ENCODE results near the gene SLC2A14.
"Not testable (repeated sequence)": the region's sequence is repeated elsewhere in the genome, so short reads cannot be mapped to it uniquely, and the experiment has no call there.

Gene SLC2A14

DNA sequence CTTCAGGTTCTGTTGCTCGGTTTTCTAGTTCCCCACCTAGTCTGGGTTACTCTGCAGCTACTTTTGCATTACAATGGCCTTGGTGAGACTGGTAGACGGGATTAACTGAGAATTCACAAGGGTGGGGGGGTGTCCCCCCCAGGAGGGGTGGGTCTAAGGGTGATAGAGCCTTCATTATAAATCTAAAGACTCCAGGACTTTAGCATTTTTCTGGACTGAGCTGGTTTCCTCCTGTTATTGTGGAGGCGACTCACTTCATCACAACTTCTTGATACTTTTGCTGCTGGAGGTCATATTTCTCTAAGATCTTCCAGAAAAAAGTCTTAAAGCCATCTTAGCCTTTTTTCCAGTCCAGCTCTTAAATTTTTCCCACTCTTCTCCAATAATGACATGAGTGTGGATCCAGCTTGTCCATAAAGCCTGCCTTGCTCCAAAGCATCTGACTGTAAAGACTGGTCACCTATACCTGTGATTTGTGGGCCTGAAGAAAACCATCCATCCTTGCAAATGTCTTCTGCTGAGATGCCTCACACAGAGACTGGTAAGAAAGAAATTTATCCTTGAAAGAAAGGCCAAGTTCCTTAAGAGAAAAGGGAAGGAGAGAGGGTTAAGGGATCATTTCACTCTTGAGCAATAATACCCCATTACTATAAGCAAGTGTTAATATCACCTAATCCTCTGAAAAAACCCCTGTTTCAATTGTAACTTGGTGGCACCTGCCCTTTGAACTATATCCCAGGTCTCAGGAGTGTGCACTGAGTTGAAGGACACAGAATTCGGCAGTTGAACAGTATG lies 19.7 kb upstream of the SLC2A14 start:
- Histone ChIP-seq H3K27me3 (ENCODE audit: insufficient read depth, low read length) (no peaks in the 10 kb centered on the region), H3K79me2 (ENCODE audit: insufficient read depth, low read length) (no peaks in the 10 kb centered on the region), H2AFZ (ENCODE audit: low read length) (no peak overlapping the region), H3K4me3 (ENCODE audit: low read depth, low read length, poor library complexity, severe bottlenecking) (no peak overlapping the region), H3K9ac (ENCODE audit: low read length) (no peak overlapping the region), H3K27ac (ENCODE audit: low read depth, low read length, poor library complexity, severe bottlenecking) (no peak overlapping the region), H3K36me3 (ENCODE audit: insufficient read depth, low read length) (no peaks in the 10 kb centered on the region), H3F3A (ENCODE audit: insufficient read depth, low read length) (no peaks in the 10 kb centered on the region), H4K20me1 (ENCODE audit: insufficient read depth, low read length) (no peaks in the 10 kb centered on the region), H3K4me1 (ENCODE audit: insufficient read depth, low read length, severe bottlenecking) (no peaks in the 10 kb centered on the region), H3K9me3 (ENCODE audit: low read length) (no peaks in the 10 kb centered on the region), H3K9me2 (ENCODE audit: low read depth, low read length) (no peaks in the 10 kb centered on the region), H3K4me2 (ENCODE audit: low read length) (no peak overlapping the region)
- TF ChIP-seq, protein P1, sequence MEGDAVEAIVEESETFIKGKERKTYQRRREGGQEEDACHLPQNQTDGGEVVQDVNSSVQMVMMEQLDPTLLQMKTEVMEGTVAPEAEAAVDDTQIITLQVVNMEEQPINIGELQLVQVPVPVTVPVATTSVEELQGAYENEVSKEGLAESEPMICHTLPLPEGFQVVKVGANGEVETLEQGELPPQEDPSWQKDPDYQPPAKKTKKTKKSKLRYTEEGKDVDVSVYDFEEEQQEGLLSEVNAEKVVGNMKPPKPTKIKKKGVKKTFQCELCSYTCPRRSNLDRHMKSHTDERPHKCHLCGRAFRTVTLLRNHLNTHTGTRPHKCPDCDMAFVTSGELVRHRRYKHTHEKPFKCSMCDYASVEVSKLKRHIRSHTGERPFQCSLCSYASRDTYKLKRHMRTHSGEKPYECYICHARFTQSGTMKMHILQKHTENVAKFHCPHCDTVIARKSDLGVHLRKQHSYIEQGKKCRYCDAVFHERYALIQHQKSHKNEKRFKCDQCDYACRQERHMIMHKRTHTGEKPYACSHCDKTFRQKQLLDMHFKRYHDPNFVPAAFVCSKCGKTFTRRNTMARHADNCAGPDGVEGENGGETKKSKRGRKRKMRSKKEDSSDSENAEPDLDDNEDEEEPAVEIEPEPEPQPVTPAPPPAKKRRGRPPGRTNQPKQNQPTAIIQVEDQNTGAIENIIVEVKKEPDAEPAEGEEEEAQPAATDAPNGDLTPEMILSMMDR (IDR thresholded peaks at IDR 0.05; ENCODE audit: low read length) = no peak
- TF ChIP-seq EZH2 (IDR thresholded peaks at IDR 0.05; ENCODE audit: borderline replicate concordance, low read length) = no peak

DNA sequence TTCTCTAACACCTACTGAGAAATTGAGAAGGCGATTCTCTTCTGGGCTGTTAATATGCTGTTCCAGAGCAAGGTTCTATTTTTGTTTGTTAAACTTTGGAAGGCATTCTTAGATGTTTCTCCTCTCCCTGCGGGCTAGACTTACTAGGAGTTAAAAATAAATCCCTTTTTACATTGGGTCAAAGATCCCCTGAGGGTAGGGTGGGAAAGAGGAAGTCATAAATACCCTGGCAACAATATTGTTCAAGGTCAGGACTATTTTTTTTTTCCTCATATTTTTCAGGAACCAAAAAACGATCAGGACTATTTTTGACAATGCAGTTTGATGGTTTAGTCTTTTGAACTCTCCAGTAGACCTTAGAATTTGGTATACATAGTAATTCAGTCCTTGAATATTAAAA lies 12.0 kb upstream of the SLC2A14 start:
- Histone ChIP-seq H3K9me2 (ENCODE audit: low read depth, low read length) (no peaks in the 10 kb centered on the region), H4K20me1 (ENCODE audit: insufficient read depth, low read length) (no peaks in the 10 kb centered on the region), H3K9me3 (ENCODE audit: low read length) (no peaks in the 10 kb centered on the region), H3K9ac (ENCODE audit: low read length) (no peak overlapping the region), H3K79me2 (ENCODE audit: insufficient read depth, low read length) (no peaks in the 10 kb centered on the region), H3K4me1 (ENCODE audit: insufficient read depth, low read length, severe bottlenecking) (no peaks in the 10 kb centered on the region), H2AFZ (ENCODE audit: low read length) (no peak overlapping the region), H3K27ac (ENCODE audit: low read depth, low read length, poor library complexity, severe bottlenecking) (no peak overlapping the region), H3K4me2 (ENCODE audit: low read length) (no peak overlapping the region), H3F3A (ENCODE audit: insufficient read depth, low read length) (no peaks in the 10 kb centered on the region), H3K27me3 (ENCODE audit: insufficient read depth, low read length) (no peaks in the 10 kb centered on the region), H3K4me3 (ENCODE audit: low read depth, low read length, poor library complexity, severe bottlenecking) (no peak overlapping the region), H3K36me3 (ENCODE audit: insufficient read depth, low read length) (no peaks in the 10 kb centered on the region)
- TF ChIP-seq EZH2 (IDR thresholded peaks at IDR 0.05; ENCODE audit: borderline replicate concordance, low read length) = no peak
- TF ChIP-seq, protein P1 (IDR thresholded peaks at IDR 0.05; ENCODE audit: low read length) = no peak

DNA sequence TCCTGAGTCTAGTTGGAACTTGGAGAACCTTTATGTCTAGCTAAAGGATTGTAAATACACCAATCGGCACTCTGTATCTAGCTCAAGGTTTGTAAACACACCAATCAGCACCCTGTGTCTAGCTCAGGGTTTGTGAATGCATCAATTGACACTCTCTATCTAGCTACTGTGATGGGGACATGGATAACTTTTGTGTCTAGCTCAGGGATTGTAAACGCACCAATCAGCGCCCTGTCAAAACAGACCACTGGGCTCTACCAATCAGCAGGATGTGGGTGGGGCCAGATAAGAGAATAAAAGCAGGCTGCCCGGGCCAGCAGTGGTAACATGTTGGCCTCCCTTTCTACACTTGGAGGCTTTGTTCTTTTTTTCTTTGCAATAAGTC lies 9.0 kb upstream of the SLC2A14 start:
- not testable (repeated sequence) for H2AFZ ChIP-seq (ENCODE audit: low read length); H3K9me3 ChIP-seq (ENCODE audit: low read length); H3K27ac ChIP-seq (ENCODE audit: low read depth, low read length, poor library complexity, severe bottlenecking); H4K20me1 ChIP-seq (ENCODE audit: insufficient read depth, low read length); H3F3A ChIP-seq (ENCODE audit: insufficient read depth, low read length); H3K27me3 ChIP-seq (ENCODE audit: insufficient read depth, low read length); H3K79me2 ChIP-seq (ENCODE audit: insufficient read depth, low read length); H3K36me3 ChIP-seq (ENCODE audit: insufficient read depth, low read length); H3K4me3 ChIP-seq (ENCODE audit: low read depth, low read length, poor library complexity, severe bottlenecking); H3K4me2 ChIP-seq (ENCODE audit: low read length); H3K9ac ChIP-seq (ENCODE audit: low read length); H3K9me2 ChIP-seq (ENCODE audit: low read depth, low read length); H3K4me1 ChIP-seq (ENCODE audit: insufficient read depth, low read length, severe bottlenecking)

DNA sequence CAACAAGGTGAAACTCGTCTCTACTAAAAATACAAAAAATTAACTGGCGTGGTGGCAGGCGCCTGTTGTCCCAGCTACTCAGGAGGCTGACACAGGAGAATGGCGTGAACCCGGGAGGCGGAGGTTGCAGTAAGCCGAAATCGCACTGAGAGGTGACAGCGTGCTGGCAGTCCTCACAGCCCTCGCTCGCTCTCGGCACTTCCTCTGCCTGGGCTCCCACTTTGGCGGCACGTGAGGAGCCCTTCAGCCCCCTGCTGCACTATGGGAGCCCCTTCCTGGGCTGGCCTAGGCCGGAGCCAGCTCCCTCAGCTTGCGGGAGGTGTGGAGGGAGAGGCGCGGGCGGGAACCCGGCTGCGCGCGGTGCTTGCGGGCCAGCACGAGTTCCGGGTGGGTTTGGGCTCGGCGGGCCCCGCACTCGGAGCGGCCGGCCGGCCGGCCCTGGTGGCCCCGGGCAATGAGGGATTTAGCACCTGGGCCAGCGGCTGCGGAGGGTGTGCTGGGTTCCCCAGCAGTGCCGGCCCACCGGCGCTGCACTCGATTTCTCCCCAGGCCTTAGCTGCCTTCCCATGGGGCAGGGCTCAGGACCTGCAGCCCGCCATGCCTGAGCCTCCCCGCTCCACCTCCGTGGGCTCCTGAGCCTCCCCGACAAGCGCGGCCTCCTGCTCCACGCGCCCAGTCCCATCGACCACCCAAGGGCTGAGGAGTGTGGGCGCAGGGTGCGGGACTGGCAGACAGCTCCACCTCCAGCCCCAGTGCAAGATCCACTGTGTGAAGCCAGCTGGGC lies 8.4 kb upstream of the SLC2A14 start:
- H3K27me3 ChIP-seq (ENCODE audit: insufficient read depth, low read length); H3K36me3 ChIP-seq (ENCODE audit: insufficient read depth, low read length); H3K4me1 ChIP-seq (ENCODE audit: insufficient read depth, low read length, severe bottlenecking); H2AFZ ChIP-seq (ENCODE audit: low read length); H3K4me3 ChIP-seq (ENCODE audit: low read depth, low read length, poor library complexity, severe bottlenecking); H3K9me2 ChIP-seq (ENCODE audit: low read depth, low read length); H3K27ac ChIP-seq (ENCODE audit: low read depth, low read length, poor library complexity, severe bottlenecking); H3K9me3 ChIP-seq (ENCODE audit: low read length); H4K20me1 ChIP-seq (ENCODE audit: insufficient read depth, low read length); H3K4me2 ChIP-seq (ENCODE audit: low read length); H3K9ac ChIP-seq (ENCODE audit: low read length); H3K79me2 ChIP-seq (ENCODE audit: insufficient read depth, low read length); H3F3A ChIP-seq (ENCODE audit: insufficient read depth, low read length): not testable (repeated sequence)

Data from OCI-LY1 (cell line).